ENCODE data around the gene DUSP5. TPM values are rescaled to one million over a fixed set of nuclear protein-coding genes. Genes with fewer than 3 reads are reported as not detected.

The DUSP5 gene
- total RNA-seq, 4 donors from 2014 or later: 22.1 to 33.8 (median 26.3) TPM

GRCh38 chr10:110510086-110510485 is 12.4 kb downstream of the DUSP5 start:
- H3K4me3 ChIP-seq: no peak overlapping the region
- no peaks in the 10 kb centered on the region for H3K27me3 ChIP-seq
- no peaks in the 10 kb centered on the region for H3K9me3 ChIP-seq
- H3K36me3 ChIP-seq: peaks cover 0 to 48% (median 0%) of the 10 kb centered on the region in 3 donors
- TF ChIP-seq CTCF (IDR thresholded peaks at IDR 0.05) (no peak), POLR2A (IDR thresholded peaks at IDR 0.05) (no peak)
- H3K4me1 ChIP-seq: peaks cover 0 to 1% (median 0%) of the 10 kb centered on the region in 4 donors
- no peak overlapping the region for H3K27ac ChIP-seq
- peak in 1 of 3 donors; percentile 37 for DNase-seq

GRCh38 chr10:110510730-110511129 is 13.0 kb downstream of the DUSP5 start:
- Histone ChIP-seq H3K36me3 (peaks cover 0 to 48% (median 0%) of the 10 kb centered on the region in 3 donors), H3K27me3 (no peaks in the 10 kb centered on the region), H3K4me1 (no peaks in the 10 kb centered on the region), H3K4me3 (no peak overlapping the region), H3K9me3 (no peaks in the 10 kb centered on the region), H3K27ac (no peak overlapping the region)
- TF ChIP-seq CTCF (IDR thresholded peaks at IDR 0.05) (no peak), POLR2A (IDR thresholded peaks at IDR 0.05) (no peak)
- peak in 1 of 3 donors; percentile 5 for DNase-seq

GRCh38 chr10:110511734-110512449 is 14.2 kb downstream of the DUSP5 start:
- TF ChIP-seq POLR2A (IDR thresholded peaks at IDR 0.05): no peak
- TF ChIP-seq CTCF (IDR thresholded peaks at IDR 0.05): no peak
- H3K4me3 ChIP-seq: no peak overlapping the region
- peaks cover 0 to 43% (median 0%) of the 10 kb centered on the region in 3 donors for H3K36me3 ChIP-seq
- peak in 1 of 3 donors; percentile 17 for DNase-seq
- H3K27me3 ChIP-seq: no peaks in the 10 kb centered on the region
- H3K27ac ChIP-seq: no peak overlapping the region
- no peaks in the 10 kb centered on the region for H3K4me1 ChIP-seq
- H3K9me3 ChIP-seq: no peaks in the 10 kb centered on the region

- H3K27me3 ChIP-seq: no peaks in the 10 kb centered on the region
- DNase-seq: peak in 1 of 3 donors; percentile 75
- H3K9me3 ChIP-seq: no peaks in the 10 kb centered on the region
- H3K4me1 ChIP-seq: no peaks in the 10 kb centered on the region
- H3K4me3 ChIP-seq: no peak overlapping the region
- TF ChIP-seq POLR2A (IDR thresholded peaks at IDR 0.05) (no peak), CTCF (IDR thresholded peaks at IDR 0.05) (no peak)
- peak overlapping the region in 1 of 4 donors; percentile 8 for H3K27ac ChIP-seq
- H3K36me3 ChIP-seq: peaks cover 0 to 36% (median 0%) of the 10 kb centered on the region in 3 donors
Observed at GRCh38 chr10:110512461-110513187, 14.9 kb downstream of the DUSP5 start.

GRCh38 chr10:110513949-110514348 is 16.2 kb downstream of the DUSP5 start:
- Histone ChIP-seq H3K4me3 (no peak overlapping the region), H3K9me3 (no peaks in the 10 kb centered on the region), H3K27me3 (no peaks in the 10 kb centered on the region), H3K4me1 (no peaks in the 10 kb centered on the region), H3K36me3 (peaks cover 0 to 25% (median 0%) of the 10 kb centered on the region in 3 donors), H3K27ac (no peak overlapping the region)
- no peak for DNase-seq
- no peak for TF ChIP-seq POLR2A (IDR thresholded peaks at IDR 0.05)
- TF ChIP-seq CTCF (IDR thresholded peaks at IDR 0.05): no peak

All from Peyer's patch (tissue), 4 donors.